ENCODE data around the gene FGFR4. TPM values are rescaled to one million over a fixed set of nuclear protein-coding genes. Genes with fewer than 3 reads are reported as not detected.

The FGFR4 gene
- total RNA-seq, 4 donors from 2014 or later = 15.3 to 86.2 (median 22.2) TPM

DNA sequence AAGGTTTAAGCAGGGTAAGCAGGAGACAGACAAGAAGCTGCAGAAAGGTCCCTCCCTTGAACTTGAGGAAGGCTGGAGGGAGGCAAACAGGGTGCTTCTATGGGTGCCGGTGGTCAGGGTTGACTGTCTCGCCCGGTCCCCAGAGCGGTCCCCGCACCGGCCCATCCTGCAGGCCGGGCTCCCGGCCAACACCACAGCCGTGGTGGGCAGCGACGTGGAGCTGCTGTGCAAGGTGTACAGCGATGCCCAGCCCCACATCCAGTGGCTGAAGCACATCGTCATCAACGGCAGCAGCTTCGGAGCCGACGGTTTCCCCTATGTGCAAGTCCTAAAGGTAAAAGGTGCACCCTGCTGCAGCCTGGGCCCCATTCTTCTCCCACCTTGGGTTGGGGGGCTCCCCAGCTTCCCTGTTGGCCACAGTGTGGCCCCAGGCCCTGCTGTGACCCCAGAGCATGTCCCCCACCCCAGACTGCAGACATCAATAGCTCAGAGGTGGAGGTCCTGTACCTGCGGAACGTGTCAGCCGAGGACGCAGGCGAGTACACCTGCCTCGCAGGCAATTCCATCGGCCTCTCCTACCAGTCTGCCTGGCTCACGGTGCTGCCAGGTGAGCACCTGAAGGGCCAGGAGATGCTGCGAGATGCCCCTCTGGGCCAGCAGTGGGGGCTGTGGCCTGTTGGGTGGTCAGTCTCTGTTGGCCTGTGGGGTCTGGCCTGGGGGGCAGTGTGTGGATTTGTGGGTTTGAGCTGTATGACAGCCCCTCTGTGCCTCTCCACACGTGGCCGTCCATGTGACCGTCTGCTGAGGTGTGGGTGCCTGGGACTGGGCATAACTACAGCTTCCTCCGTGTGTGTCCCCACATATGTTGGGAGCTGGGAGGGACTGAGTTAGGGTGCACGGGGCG, 5.7 kb downstream of the FGFR4 start:
- peak overlapping the region in 1 of 4 donors; percentile 5 for H3K27ac ChIP-seq

DNA sequence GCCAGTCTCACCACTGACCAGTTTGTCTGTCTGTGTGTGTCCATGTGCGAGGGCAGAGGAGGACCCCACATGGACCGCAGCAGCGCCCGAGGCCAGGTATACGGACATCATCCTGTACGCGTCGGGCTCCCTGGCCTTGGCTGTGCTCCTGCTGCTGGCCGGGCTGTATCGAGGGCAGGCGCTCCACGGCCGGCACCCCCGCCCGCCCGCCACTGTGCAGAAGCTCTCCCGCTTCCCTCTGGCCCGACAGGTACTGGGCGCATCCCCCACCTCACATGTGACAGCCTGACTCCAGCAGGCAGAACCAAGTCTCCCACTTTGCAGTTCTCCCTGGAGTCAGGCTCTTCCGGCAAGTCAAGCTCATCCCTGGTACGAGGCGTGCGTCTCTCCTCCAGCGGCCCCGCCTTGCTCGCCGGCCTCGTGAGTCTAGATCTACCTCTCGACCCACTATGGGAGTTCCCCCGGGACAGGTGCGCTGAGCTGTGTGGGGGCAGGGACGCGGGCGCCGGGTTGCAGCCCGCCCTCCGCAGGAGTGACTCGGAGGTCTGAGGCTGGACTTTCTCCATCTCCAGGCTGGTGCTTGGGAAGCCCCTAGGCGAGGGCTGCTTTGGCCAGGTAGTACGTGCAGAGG, 6.5 kb downstream of the FGFR4 start:
- WGBS, 2 donors (ENCODE audit: low coverage in 1 of 2) = 94% methylated on average over 39 of the region's 40 CpGs; no CpG with 5 or more reads in 1 of the 2 donors
- H3K4me1 ChIP-seq = peaks cover 9 to 49% (median 34%) of the 10 kb centered on the region in 4 donors
- H3K36me3 ChIP-seq = no peaks in the 10 kb centered on the region
- in situ Hi-C loops (cut with MboI; ENCODE audit: low pct_ligation_motif_present in 1 of 4, low pct_unique_long_range_greater_than_20kb in 1 of 4, low sequenced_read_pairs in 3 of 4) (no loop called here), intact Hi-C loops (cut with DNase I; ENCODE audit: low total_unique reads) (loop anchor here (10.0 kb wide), 1 partner anchor 1628 kb away; no protein-coding TSS in a partner anchor)
- H3K27me3 ChIP-seq = no peaks in the 10 kb centered on the region
- peak overlapping the region in 3 of 4 donors; percentile 49 to 68 (median 54) for H3K27ac ChIP-seq
- no peak overlapping the region for H3K4me3 ChIP-seq
- TF ChIP-seq EP300 (IDR thresholded peaks at IDR 0.05; ENCODE audit: low read depth) (no peak), POLR2A (IDR thresholded peaks at IDR 0.05) (no peak), POLR2AphosphoS5 (IDR thresholded peaks at IDR 0.05) (no peak)
- TF ChIP-seq, protein P1, sequence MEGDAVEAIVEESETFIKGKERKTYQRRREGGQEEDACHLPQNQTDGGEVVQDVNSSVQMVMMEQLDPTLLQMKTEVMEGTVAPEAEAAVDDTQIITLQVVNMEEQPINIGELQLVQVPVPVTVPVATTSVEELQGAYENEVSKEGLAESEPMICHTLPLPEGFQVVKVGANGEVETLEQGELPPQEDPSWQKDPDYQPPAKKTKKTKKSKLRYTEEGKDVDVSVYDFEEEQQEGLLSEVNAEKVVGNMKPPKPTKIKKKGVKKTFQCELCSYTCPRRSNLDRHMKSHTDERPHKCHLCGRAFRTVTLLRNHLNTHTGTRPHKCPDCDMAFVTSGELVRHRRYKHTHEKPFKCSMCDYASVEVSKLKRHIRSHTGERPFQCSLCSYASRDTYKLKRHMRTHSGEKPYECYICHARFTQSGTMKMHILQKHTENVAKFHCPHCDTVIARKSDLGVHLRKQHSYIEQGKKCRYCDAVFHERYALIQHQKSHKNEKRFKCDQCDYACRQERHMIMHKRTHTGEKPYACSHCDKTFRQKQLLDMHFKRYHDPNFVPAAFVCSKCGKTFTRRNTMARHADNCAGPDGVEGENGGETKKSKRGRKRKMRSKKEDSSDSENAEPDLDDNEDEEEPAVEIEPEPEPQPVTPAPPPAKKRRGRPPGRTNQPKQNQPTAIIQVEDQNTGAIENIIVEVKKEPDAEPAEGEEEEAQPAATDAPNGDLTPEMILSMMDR (IDR thresholded peaks at IDR 0.05) = no peak
- H3K9me3 ChIP-seq = no peaks in the 10 kb centered on the region
- DNase-seq = no peak

More for the DNA sequence above, 5.7 kb downstream of the FGFR4 start:
- no peaks in the 10 kb centered on the region for H3K9me3 ChIP-seq
- no peak for TF ChIP-seq EP300 (IDR thresholded peaks at IDR 0.05; ENCODE audit: low read depth)
- TF ChIP-seq POLR2AphosphoS5 (IDR thresholded peaks at IDR 0.05) = no peak
- TF ChIP-seq, protein P1 (IDR thresholded peaks at IDR 0.05) = no peak
- no peak for TF ChIP-seq POLR2A (IDR thresholded peaks at IDR 0.05)
- H3K4me1 ChIP-seq = peaks cover 9 to 47% (median 32%) of the 10 kb centered on the region in 4 donors
- intact Hi-C loops (cut with DNase I; ENCODE audit: low total_unique reads) (loop anchor here (10.0 kb wide), 1 partner anchor 1628 kb away; no protein-coding TSS in a partner anchor), in situ Hi-C loops (cut with MboI; ENCODE audit: low pct_ligation_motif_present in 1 of 4, low pct_unique_long_range_greater_than_20kb in 1 of 4, low sequenced_read_pairs in 3 of 4) (no loop called here)
- H3K27me3 ChIP-seq = no peaks in the 10 kb centered on the region
- no peak for DNase-seq
- H3K36me3 ChIP-seq = no peaks in the 10 kb centered on the region
- no peak overlapping the region for H3K4me3 ChIP-seq
- 88% methylated on average over 30 of the region's 32 CpGs; no CpG with 5 or more reads in 1 of the 2 donors for WGBS, 2 donors (ENCODE audit: low coverage in 1 of 2)

DNA sequence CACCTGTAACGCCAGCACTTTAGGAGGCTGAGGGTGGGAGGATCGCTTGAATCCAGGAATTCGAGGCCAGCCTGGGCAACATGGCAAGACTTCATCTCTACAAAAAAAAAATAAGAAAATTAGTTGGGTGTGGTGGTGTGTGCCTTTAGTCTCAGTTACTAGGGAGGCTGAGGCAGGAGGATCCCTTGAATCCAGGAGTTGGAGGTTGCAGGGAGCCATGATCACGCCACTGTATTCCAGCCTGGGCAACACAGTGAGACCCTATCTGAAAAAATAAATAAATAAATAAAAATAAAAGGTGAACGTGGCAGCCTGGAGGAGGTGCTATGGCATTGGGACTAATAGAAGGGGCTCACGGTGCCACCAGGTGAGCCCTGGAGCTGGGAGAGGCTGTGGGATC, 7.1 kb downstream of the FGFR4 start:
- 91 to 100% methylated on average over 1 to 6 of the region's 6 CpGs for WGBS, 2 donors (ENCODE audit: low coverage in 1 of 2)
- Histone ChIP-seq H3K27me3 (no peaks in the 10 kb centered on the region), H3K4me3 (no peak overlapping the region), H3K4me1 (peaks cover 6 to 51% (median 36%) of the 10 kb centered on the region in 4 donors), H3K27ac (peak overlapping the region; percentile 29 to 68 (median 52)), H3K9me3 (no peaks in the 10 kb centered on the region), H3K36me3 (no peaks in the 10 kb centered on the region)
- intact Hi-C loops (cut with DNase I; ENCODE audit: low total_unique reads) (loop anchor here (10.0 kb wide), 1 partner anchor 1629 kb away; no protein-coding TSS in a partner anchor), in situ Hi-C loops (cut with MboI; ENCODE audit: low pct_ligation_motif_present in 1 of 4, low pct_unique_long_range_greater_than_20kb in 1 of 4, low sequenced_read_pairs in 3 of 4) (no loop called here)
- TF ChIP-seq EP300 (IDR thresholded peaks at IDR 0.05; ENCODE audit: low read depth) = no peak
- TF ChIP-seq, protein P1 (IDR thresholded peaks at IDR 0.05) = no peak
- TF ChIP-seq POLR2AphosphoS5 (IDR thresholded peaks at IDR 0.05) = no peak
- TF ChIP-seq POLR2A (IDR thresholded peaks at IDR 0.05) = no peak
- no peak for DNase-seq

Measured in transverse colon (tissue), 4 donors.